HEK293T (cell line): Measurements from ENCODE around the gene SYT7.

Experiments
- CTCF ChIA-PET: fragments of 350-600 bp; formaldehyde crosslinking; extraction: SDS; loops from one replicate; lab custom pipeline; 2021; ENCODE audit warnings: antibody characterized with exemption, inconsistent platforms; lab: Yijun Ruan, JAX
- POLR2A ChIA-PET: fragments of 350-600 bp; formaldehyde crosslinking; extraction: SDS; loops from one replicate; lab custom pipeline; 2020; ENCODE audit warnings: antibody characterized with exemption, inconsistent platforms; lab: Yijun Ruan, JAX
- DNase-seq: peaks from one replicate; pipeline ENCODE4 v3.0.0; 2012; ENCODE audit warnings: mixed read lengths; ENCODE audit errors: extremely low spot score
- ARNT ChIP-seq: fragments of 450-650 bp; IDR thresholded peaks from 2 replicates; pipeline ENCODE4 v1.6.1; 2017; ENCODE audit warnings: mild to moderate bottlenecking
- BHLHE40 ChIP-seq: fragments of 450-650 bp; IDR thresholded peaks from 2 replicates; pipeline ENCODE4 v1.6.1; 2016; ENCODE audit warnings: mild to moderate bottlenecking, moderate library complexity, borderline replicate concordance
- CTBP1 ChIP-seq: fragments of 450-650 bp; IDR thresholded peaks from 2 replicates; pipeline ENCODE4 v1.6.1; 2016; ENCODE audit warnings: borderline replicate concordance
- ELF4 ChIP-seq: fragments of 450-650 bp; IDR thresholded peaks from 2 replicates; pipeline ENCODE4 v1.6.1; 2017; ENCODE audit warnings: antibody characterized with exemption
- FOXA1 ChIP-seq: fragments of 450-650 bp; IDR thresholded peaks from 2 replicates; pipeline ENCODE4 v1.6.1; 2016; ENCODE audit warnings: mild to moderate bottlenecking
- FOXK2 ChIP-seq: fragments of 450-650 bp; IDR thresholded peaks from 2 replicates; pipeline ENCODE4 v1.6.1; 2016; ENCODE audit warnings: mild to moderate bottlenecking
- FOXM1 ChIP-seq: fragments of 450-650 bp; IDR thresholded peaks from 2 replicates; pipeline ENCODE4 v1.6.1; 2017; ENCODE audit warnings: mild to moderate bottlenecking, borderline replicate concordance
- HDGF ChIP-seq: fragments of 450-650 bp; IDR thresholded peaks from 2 replicates; pipeline ENCODE4 v1.6.1; 2017; ENCODE audit warnings: antibody characterized with exemption, borderline replicate concordance
- L3MBTL2 ChIP-seq: fragments of 450-650 bp; conservative IDR thresholded peaks from 2 replicates; pipeline ENCODE4 v1.6.1; 2016; ENCODE audit warnings: mild to moderate bottlenecking
- LEF1 ChIP-seq: fragments of 450-650 bp; IDR thresholded peaks from 2 replicates; pipeline ENCODE4 v1.6.1; 2017; ENCODE audit warnings: mild to moderate bottlenecking, borderline replicate concordance
- NFRKB ChIP-seq: fragments of 450-650 bp; IDR thresholded peaks from 2 replicates; pipeline ENCODE4 v1.6.1; 2016; ENCODE audit warnings: mild to moderate bottlenecking, moderate library complexity
- SP1 ChIP-seq: fragments of 450-650 bp; IDR thresholded peaks from 2 replicates; pipeline ENCODE4 v1.6.1; 2017
- SUZ12 ChIP-seq: fragments of 450-650 bp; IDR thresholded peaks from 2 replicates; pipeline ENCODE4 v1.6.1; 2016; ENCODE audit warnings: mild to moderate bottlenecking
- TARDBP ChIP-seq: fragments of 450-650 bp; IDR thresholded peaks from 2 replicates; pipeline ENCODE4 v1.6.1; 2016
- ZNF384 ChIP-seq: fragments of 450-650 bp; IDR thresholded peaks from 2 replicates; pipeline ENCODE4 v1.6.1; 2016
- TF ChIP-seq, protein P1 (sequence below): fragments of 450-650 bp; IDR thresholded peaks from 2 replicates; pipeline ENCODE4 v1.6.1; 2016

Gene SYT7

DNA sequence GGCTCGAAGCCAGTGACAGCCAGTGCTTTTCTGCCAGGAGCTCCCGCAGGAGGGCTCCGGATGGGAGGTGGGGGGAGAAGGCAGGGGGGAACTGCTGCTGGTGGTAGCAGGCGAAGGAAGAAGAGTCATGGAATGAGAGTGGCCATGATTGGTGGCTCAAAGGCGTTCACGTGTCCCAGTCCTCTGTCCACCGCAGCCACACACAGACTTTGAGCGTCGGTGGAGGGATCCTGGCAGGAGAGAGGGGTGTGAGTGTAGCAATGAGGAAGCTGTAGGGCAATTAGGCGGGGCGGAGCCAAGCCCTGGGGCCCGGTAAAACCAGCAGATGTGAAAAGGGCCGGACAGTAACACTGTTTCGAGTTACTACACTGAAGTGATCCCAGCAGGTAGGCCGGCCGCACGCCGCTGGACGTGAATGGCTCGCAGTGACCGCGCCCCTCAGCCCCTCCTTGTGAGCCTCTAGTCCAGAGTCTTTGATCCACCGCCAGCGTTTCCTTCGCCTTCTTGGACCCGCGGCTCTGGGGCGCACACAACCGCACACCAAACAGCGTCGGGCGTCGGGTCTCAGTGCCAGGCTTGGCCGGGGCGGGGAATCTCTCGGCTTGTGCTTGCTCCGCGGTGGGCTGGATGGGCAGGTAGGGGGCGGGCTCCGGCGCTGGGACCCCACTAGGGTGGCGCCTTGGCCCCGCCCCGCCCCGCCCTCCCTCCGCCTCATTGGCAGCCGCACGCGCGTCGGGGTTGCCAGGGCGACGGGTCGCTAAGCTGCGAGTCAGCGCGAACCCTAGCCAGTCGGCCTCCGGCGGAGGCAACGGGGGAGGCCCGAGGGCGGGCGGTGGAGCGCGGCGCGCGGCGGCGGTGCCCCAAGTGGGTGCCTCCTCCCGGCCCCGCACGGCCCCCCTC lies 72.7 kb downstream of the SYT7 start, which contains the start of gene LRRC10B:
LRRC10B (plus strand) TSS at position 788 of the 900 bp plus-strand sequence. CDS start 250 bp downstream, outside the sequence.
- TF ChIP-seq LEF1 (no peak), NFRKB (no peak)
- TF ChIP-seq, protein P1, sequence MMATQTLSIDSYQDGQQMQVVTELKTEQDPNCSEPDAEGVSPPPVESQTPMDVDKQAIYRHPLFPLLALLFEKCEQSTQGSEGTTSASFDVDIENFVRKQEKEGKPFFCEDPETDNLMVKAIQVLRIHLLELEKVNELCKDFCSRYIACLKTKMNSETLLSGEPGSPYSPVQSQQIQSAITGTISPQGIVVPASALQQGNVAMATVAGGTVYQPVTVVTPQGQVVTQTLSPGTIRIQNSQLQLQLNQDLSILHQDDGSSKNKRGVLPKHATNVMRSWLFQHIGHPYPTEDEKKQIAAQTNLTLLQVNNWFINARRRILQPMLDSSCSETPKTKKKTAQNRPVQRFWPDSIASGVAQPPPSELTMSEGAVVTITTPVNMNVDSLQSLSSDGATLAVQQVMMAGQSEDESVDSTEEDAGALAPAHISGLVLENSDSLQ = no peak
- POLR2A ChIA-PET = no interaction called here
- DNase-seq = peak; percentile 78
- CTCF ChIA-PET = interaction anchor here (0.6 to 2.3 kb wide), 8 partner anchors 8 to 131 kb away, joined by 3 to 8 read pairs (median 4); no protein-coding TSS in a partner anchor

DNA sequence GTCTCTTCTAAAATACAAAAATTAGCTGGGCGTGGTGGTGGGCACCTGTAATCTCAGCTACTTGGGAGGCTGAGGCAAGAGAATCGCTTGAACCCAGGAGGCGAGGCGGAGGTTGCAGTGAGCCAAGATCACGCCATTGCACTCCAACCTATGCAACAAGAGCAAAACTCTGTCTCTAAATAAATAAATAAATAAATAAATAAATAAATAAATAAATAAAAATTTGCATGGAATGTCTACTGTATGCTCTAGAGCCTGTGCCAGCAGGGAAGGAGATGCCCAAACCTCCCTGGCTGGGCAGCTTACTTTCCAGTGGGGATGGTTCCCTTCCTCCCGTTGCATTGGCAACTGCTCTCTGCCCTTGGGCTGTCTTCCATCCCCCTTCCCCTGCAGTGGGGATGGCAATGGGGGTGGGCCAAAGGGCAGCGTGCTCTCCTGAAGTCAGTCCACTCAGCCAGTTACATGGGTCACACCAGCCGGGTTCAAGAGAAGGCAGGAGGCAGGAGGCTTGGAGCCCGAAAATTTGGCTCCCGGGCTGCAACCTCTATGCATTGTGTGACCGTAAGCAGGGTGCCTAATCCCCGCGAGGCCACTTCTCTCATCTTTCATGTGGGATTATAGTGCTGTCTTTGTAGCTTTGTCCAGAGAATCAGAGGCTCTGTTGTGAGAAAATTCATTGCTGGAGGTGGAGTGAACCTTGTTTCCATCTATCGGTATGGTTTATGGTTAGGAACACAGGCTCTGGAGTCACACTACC lies 73.7 kb downstream of the SYT7 start:
- no peak for TF ChIP-seq HDGF
- TF ChIP-seq FOXK2 = no peak
- no peak for TF ChIP-seq ARNT
- TF ChIP-seq BHLHE40 = no peak
- TF ChIP-seq SP1 = no peak
- TF ChIP-seq NFRKB = no peak
- ChIA-PET POLR2A (no interaction called here), CTCF (interaction anchor here (0.5 to 2.3 kb wide), 7 partner anchors 7 to 551 kb away, joined by 3 to 8 read pairs (median 3); no protein-coding TSS in a partner anchor)
- DNase-seq = no peak

DNA sequence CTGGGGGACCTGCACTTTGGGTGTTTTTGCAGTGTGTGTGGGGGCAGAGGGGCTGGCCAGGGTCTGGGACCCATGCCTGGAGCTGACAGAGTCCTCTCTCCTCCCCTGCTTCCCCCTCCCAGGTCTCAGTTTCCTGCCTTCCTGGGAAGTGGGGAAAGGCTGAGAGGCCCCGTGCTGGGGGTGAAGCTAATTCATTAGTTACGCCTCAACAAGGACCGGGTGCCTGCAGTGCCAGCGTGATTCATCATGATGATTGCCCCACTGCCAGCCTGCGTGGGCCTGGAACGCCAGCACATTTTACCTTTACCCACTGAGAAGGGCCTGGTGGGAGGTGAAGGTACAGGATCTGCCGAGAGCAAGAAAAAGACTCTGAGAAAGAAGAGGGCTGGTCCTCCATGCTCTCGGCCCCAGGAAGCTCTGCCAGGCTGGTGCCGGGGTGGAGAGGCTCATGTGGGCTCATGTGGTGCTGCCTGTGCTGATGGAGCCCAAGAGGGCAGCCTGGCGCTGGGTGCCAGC lies 75.2 kb downstream of the SYT7 start:
- ChIA-PET POLR2A (no interaction called here), CTCF (no interaction called here)
- TF ChIP-seq BHLHE40 (no peak), L3MBTL2 (no peak), TARDBP (no peak)
- no peak for DNase-seq

DNA sequence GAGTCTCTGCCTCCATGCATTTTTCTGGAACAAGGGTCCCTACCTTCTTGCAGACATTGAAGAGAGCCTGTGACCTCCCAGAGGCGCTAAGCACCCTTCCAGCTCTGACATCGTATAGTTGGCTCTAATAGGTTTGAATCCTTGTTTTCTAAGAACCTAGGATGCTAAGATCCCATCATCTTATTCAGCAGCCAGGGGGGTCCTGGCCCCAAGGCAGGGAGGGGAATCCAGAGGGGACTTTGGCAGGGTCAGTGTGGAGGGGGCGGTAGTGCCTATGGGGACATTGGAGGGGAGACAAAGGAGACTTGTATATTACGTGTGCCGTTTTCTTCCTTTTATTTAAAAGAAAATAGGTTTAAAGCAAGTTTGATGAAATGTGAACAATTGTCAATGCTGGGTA lies 75.8 kb downstream of the SYT7 start:
- TF ChIP-seq HDGF (no peak), SP1 (no peak), NFRKB (no peak), CTBP1 (no peak), BHLHE40 (no peak), FOXA1 (no peak), L3MBTL2 (no peak), SUZ12 (no peak), ZNF384 (no peak), TARDBP (no peak), ELF4 (no peak), LEF1 (no peak), FOXM1 (no peak), ARNT (no peak), FOXK2 (no peak)
- TF ChIP-seq, protein P1 = no peak
- ChIA-PET CTCF (no interaction called here), POLR2A (no interaction called here)
- DNase-seq = no peak

DNA sequence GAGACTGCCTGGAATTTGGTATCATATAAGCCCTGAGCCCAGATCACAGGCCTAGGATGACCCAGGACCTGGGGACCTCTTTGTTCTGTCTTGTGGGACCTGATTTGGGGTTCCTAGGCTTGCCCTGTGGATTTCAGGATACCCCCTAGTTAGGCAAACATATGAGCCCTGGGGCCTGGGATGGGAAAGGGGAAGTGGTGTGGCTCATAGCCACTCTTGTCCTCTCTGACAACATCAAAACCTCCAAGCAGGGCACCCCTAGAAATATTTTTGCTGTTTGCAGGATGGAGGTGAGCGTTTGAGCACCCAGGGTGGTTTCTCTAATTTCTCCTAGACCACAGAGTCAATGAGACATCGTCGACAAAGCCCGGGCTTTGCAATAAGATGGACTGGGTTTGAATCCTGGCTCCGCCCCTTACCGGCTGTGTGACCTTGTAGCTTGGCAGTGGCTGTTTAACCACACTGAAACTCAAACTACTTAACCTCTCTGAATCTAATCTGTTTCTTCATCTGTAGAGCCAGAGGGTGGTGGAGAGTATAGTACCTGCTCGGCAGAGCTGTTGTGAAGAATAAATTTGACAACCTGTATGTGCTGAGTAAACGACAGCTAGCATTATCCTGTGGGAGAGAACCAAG lies 77.6 kb downstream of the SYT7 start:
- CTCF ChIA-PET = interaction anchor here (0.7 to 2.4 kb wide), 3 partner anchors 14 to 21 kb away, joined by 3 to 6 read pairs (median 4); no protein-coding TSS in a partner anchor
- no peak for DNase-seq
- no peak for TF ChIP-seq FOXM1
- TF ChIP-seq L3MBTL2 = no peak
- TF ChIP-seq CTBP1 = no peak
- no peak for TF ChIP-seq ARNT
- no peak for TF ChIP-seq HDGF
- TF ChIP-seq ELF4 = no peak
- TF ChIP-seq FOXK2 = no peak
- no peak for TF ChIP-seq BHLHE40
- no peak for TF ChIP-seq LEF1
- no peak for TF ChIP-seq ZNF384
- no peak for TF ChIP-seq NFRKB
- TF ChIP-seq, protein P1 = no peak
- POLR2A ChIA-PET = no interaction called here

DNA sequence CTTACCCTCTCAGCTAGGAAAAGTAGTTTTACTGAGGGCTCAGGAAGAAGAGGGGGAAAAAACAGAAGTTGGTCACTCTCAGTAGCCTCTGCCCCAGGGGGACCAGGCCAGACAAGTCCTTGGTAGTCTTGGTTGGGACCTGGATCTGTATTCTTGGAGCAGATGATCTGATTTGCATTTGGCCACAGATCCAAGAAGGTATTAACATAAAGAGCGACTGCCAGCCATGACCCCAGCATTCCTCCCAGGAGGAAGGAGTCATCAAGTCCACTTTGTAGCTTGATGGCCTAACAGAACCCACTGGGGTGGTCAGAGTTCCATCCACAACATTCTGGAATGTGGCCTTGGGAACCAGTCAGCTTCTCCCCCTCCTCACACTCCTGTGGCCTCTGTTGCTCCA lies 78.4 kb downstream of the SYT7 start:
- CTCF ChIA-PET = interaction anchor here (0.7 to 2.4 kb wide), 4 partner anchors 14 to 29 kb away, joined by 3 to 6 read pairs (median 4); no protein-coding TSS in a partner anchor
- DNase-seq = no peak
- POLR2A ChIA-PET = no interaction called here
- TF ChIP-seq SUZ12 (no peak), NFRKB (no peak), L3MBTL2 (no peak), FOXM1 (no peak), LEF1 (no peak), FOXK2 (no peak), CTBP1 (no peak), ELF4 (no peak), HDGF (no peak), FOXA1 (no peak), ARNT (no peak), BHLHE40 (no peak), TARDBP (no peak), ZNF384 (no peak), SP1 (no peak)
- TF ChIP-seq, protein P1 = no peak
